ENCODE data around the gene NGF. TPM values are rescaled to one million over a fixed set of nuclear protein-coding genes. Genes with fewer than 3 reads are reported as not detected.
"Not testable (repeated sequence)": the region's sequence is repeated elsewhere in the genome, so short reads cannot be mapped to it uniquely, and the experiment has no call there.

The NGF gene
- total RNA-seq, 1 experiment from 2014 or later: 0.88 TPM

GRCh38 chr1:115310581-115311473 lies 27.2 kb downstream of the NGF start:
- DNase-seq (ENCODE audit: low read depth): no peak

DNA sequence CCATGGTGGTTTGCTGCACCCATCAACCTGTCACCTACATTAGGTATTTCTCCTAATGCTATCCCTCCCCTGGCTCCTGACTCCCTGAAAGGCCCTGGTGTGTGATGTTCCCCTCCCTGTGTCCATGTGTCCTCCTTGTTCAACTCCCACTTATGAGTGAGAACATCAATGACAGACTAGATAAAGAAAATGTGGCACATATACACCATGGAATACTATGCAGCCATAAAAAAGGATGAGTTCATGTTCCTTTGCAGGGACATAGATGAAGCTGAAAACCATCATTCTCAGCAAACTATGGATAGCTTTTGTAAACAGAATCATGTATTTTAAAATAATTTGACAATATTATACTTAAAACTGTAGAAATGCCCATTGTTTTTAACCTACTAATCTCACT lies 28.5 kb downstream of the NGF start:
- DNase-seq (ENCODE audit: low read depth): not testable (repeated sequence)

DNA sequence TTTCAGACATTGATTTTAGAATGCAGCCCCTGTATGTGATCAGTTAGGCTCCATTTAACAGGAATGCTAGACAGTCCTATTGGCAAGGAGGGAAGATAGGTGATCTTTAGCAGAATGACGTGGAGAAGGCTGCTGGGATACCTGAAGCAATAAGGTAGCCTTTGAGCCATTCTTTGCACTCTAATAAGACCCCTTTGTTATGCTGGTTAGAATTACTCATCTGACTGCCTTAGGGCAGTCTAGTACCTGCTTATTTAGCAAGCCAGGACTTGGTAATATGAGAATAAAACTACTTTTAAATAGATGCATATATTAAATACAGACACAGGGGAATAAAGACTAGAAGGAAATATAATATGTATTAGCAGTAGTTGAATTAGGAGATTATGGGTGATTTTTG lies 29.1 kb downstream of the NGF start:
- DNase-seq (ENCODE audit: low read depth): no peak

GRCh38 chr1:115307661-115308060 lies 30.4 kb downstream of the NGF start:
- DNase-seq (ENCODE audit: low read depth): no peak

DNA sequence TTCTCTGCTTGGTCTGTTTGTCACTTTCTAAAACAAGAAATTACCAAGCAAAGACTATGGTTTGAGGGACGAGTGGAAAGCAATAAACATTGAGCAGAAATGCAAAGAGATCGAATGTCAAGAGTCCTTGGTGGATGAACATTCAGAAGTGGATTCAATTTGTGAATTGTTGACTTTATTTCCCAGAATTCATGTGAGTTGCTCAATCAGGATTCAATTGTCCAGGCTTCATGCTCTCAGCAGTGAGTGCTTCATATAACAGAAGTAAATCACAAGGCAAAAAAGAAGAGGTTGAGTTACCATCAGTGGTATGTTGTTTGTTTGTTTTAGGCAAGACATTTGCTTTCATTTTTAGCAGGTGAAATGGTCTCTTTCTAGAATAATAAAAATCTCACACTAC lies 31.9 kb downstream of the NGF start:
- no peak for DNase-seq (ENCODE audit: low read depth)

DNA sequence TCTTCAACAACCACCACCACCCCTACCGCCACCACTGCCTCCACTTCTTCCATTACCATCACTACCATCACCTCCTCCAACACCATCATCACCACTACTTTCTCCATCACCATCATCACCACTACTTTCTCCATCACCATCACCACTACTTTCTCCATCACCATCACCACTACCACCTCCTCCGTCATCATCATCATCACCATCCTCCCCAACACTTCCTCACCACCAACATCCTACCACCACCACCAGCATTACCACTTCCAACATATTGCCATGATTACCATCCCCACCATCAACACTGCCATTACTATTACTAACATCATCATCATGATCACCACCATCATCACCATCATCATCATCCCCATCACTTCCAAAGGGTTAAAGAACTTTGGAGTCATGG lies 34.7 kb downstream of the NGF start:
- no peak for DNase-seq (ENCODE audit: low read depth)

DNA sequence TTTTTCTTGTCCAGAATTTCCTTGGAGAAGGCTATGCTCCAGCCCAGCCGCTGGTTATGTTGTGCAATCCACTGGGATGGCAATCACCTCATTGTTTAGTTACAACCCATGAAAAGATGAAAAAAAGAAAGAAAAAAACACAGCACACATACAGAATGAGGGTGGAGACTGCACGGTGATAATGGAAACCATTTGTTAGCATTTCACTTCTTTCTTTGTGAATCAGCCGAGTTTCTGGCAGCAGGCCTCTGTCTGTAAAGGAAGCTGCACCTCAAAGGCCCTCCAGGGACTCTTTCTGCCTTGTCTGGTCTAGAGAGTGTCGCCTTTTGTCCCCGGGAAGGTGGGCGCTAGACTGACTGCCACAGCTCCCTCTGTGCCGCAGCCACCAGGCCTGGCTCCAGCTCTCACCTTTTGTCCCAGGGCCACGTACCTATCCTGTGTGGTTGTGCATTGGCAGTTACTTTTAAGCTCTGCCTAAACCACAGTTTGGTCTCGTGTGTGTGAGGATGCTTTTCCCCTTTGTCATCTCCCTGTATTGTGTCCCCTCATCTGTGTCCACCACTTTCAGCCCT lies 35.6 kb downstream of the NGF start:
- DNase-seq (ENCODE audit: low read depth): no peak

- no peak for DNase-seq (ENCODE audit: low read depth)
These were observed 36.5 kb downstream of the NGF start for GRCh38 chr1:115301438-115302020.

GRCh38 chr1:115300087-115300876 lies 37.8 kb downstream of the NGF start:
- DNase-seq (ENCODE audit: low read depth): peak; percentile 62

GRCh38 chr1:115299266-115299665 lies 38.8 kb downstream of the NGF start:
- peak; percentile 27 for DNase-seq (ENCODE audit: low read depth)

GRCh38 chr1:115296981-115297380 lies 41.1 kb downstream of the NGF start:
- DNase-seq (ENCODE audit: low read depth): peak; percentile 34

DNA sequence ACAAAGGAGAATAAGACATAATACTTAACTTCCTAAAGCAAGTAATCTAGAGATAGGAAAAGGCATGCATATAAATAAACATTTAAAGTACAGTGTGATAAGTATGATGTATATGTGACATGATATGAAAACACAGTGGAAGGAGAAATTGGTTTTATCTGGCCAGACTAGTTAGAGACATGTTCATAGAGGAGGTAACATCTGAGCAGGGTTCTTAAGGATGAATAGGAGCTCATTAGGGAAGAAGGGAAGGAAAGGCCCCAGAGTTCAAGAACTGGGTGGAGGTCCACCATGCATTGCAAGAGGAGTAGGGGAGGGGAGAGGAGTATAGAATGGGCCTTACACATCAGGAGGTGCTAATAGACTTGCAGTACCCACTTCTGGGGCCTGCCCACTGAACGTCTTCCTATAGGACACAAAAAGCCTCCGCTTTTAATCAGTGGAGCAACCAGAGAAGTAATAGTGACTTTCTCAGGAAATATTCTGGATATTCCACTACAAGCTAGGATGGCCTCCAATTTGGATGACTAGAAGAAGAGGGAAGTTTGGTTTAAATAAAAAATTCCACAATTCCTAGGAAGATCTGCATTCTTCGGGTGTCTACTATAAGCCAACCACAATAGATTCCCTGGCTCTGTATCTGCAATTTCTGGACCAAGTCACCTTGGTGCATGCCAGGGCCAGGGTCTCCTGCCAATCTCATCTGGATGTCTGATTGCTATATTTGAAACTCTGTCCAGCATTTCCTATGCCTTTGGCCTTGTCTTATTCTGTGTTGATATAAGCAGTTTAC lies 41.9 kb downstream of the NGF start:
- DNase-seq (ENCODE audit: low read depth): no peak

DNA sequence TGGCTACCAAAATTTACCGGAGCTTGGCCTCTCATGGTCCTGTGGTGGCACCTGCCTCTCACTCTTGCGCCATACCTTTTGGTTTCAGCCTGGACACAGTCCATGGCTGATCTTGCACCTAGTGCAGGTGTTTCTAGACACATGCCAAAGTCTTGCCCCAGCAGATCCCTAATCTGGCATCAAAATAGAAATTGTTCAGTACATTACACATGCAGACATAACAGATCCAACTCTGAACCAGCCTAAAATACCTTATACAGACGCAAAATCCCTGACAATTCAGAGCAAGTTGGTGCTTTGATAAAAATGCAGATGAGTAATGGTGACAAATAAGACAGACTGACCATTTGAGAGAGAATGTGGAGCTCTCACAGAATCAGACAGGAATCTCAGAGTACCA lies 44.1 kb downstream of the NGF start:
- DNase-seq (ENCODE audit: low read depth): no peak

- DNase-seq (ENCODE audit: low read depth): no peak
These were observed 45.0 kb downstream of the NGF start for GRCh38 chr1:115293006-115293405.

DNA sequence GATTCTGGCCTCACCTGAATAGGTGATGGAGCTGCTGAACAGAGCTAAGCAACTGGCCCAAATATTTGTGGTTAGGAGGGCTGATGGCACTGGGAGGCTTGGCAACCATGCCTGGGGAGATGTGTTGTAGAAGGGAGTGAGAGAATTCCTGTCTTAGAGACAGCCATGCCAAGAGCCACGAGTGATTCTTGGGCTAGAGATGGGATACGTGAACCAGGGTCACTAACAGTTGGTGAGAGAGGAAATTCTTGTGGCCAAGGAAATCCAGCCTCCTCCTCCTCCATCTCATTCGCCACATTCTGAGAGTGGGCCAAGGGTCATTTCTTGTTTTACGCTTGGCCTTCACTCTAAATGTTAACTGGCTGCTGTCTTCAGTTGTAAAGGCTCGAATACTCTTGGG lies 46.3 kb downstream of the NGF start:
- no peak for DNase-seq (ENCODE audit: low read depth)

GRCh38 chr1:115289940-115290339 lies 48.1 kb downstream of the NGF start:
- DNase-seq (ENCODE audit: low read depth): no peak

DNA sequence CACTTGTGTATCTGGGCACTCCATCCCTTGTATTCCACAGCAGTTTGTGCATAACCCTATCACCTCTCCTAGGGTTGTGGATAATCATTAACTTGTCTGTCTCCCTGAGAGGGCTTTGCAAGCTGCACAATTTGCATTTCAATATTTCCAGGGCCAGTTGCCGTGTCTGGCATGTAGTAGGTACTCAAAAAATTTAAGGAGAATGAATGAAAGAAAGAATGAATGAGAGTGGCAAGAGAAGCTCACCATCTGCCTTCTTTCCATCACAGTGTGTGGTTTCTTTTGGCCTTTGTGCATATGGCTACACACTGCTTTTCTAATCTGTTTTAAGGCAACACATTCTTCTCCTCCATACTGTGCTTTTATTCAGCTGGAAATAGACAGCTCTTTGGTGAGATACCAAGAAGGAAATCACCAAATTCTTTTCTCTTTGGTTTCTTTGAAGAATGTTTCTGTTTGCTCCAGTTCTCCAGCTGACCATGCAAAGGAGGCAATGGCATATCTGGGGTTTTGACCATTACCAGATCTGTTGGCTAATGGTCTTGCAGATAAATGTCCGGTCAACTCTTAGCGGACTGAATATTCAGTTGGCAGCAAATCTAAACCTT lies 49.4 kb downstream of the NGF start:
- DNase-seq (ENCODE audit: low read depth): no peak

GRCh38 chr1:115286431-115287205 lies 51.4 kb downstream of the NGF start:
- no peak for DNase-seq (ENCODE audit: low read depth)

GRCh38 chr1:115284209-115284608 lies 53.8 kb downstream of the NGF start:
- DNase-seq (ENCODE audit: low read depth): no peak

DNA sequence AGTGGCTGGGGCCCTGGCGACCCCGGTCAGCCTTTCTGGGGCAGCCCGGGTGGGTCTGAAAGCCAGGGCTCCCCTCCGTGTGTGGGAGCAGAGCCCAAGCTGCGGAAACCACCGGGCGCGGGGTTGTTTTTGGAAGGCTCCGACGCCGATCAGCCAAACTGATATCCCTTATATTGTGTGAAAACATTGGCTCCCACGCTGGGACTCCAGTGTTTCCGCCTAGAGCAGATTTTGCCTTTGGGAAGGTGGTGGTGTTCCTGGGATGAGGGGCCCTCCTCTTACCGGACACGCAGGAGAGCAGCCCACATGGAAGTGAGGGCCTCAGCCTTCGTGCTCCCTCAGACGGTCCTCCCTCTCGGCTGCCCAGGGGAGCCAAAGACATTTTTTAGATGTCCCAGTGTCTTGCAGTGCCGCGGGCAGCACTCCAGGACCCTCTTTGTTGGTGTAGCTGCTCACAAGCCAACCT lies 54.3 kb downstream of the NGF start:
- no peak for DNase-seq (ENCODE audit: low read depth)

Data from HT1080 (cell line).